Aorta (tissue), 5 donors: ENCODE results near the gene GPRC5D. TPM values are rescaled to one million over a fixed set of nuclear protein-coding genes. Genes with fewer than 3 reads are reported as not detected.
A peak's percentile ranks its signal among the peaks of the same experiment; 100 is the strongest.

Experiments
- ATAC-seq: fragments of 200-7000 bp; cut with Tn5 transposase; one replicate; pipeline ENCODE4 v1.9.1; 2022; ENCODE audit warnings: moderate library complexity; ENCODE audit not compliant: low FRiP score
- DNase-seq, 2 donors: peaks; one replicate each; pipeline ENCODE4 v3.0.0-alpha.2; 2020
- H3K27ac ChIP-seq, 2 donors: one replicate each; pipeline ENCODE4 v1.5.1; 2013; ENCODE audit warnings: low read length in 2 of 2, mild to moderate bottlenecking in 2 of 2, moderate library complexity in 2 of 2, control low read depth in 1 of 2, inconsistent platforms in 1 of 2, low read depth in 1 of 2
- H3K27me3 ChIP-seq, 2 donors: one replicate each; pipeline ENCODE4 v1.6.1; 2013; ENCODE audit warnings: control low read depth in 1 of 2, low read length in 1 of 2, mild to moderate bottlenecking in 1 of 2, moderate library complexity in 1 of 2; ENCODE audit not compliant: insufficient read depth in 2 of 2, control insufficient read depth in 1 of 2
- H3K36me3 ChIP-seq, 2 donors: one replicate each; pipeline ENCODE4 v1.6.1; 2013; ENCODE audit warnings: control low read depth in 1 of 2, low read length in 1 of 2, mild to moderate bottlenecking in 1 of 2; ENCODE audit not compliant: insufficient read depth in 2 of 2, control insufficient read depth in 1 of 2
- H3K4me1 ChIP-seq, 2 donors: one replicate each; pipeline ENCODE4 v1.6.1; 2013; ENCODE audit warnings: low read length in 2 of 2, control low read depth in 1 of 2, mild to moderate bottlenecking in 1 of 2, moderate library complexity in 1 of 2; ENCODE audit not compliant: insufficient read depth in 2 of 2, control insufficient read depth in 1 of 2
- H3K4me3 ChIP-seq, 2 donors: one replicate each; pipeline ENCODE4 v1.5.1; 2013; ENCODE audit warnings: low read length in 2 of 2, control low read depth in 1 of 2, mild to moderate bottlenecking in 1 of 2
- H3K9me3 ChIP-seq: one replicate; pipeline ENCODE4 v1.6.1; 2013; ENCODE audit warnings: mild to moderate bottlenecking, low read length; ENCODE audit not compliant: control insufficient read depth
- WGBS, 2 donors: extraction: QIAGEN DNeasy Blood & Tissue Kit; methylation state at CpG; one replicate each; pipeline ENCODE4 v1.1.7; 2013; 5-methylcytosine and 5-hydroxymethylcytosine counted together
- intact Hi-C, 2 donors: fragments of 100-400 bp; cut with DNase I; formaldehyde crosslinking; loops; one replicate each; pipeline versions ENCODE4 v1.14.2 to v1.15.0; 2022
- long read RNA-seq, 2 donors: library from polyadenylated mRNA; unstranded; transcript quantifications; one replicate each; pipeline ENCODE4 v2.0.0, GENCODE V29; 2020 to 2021
- polyA plus RNA-seq, 2 donors: library from polyadenylated mRNA; stranded (reverse); fragments of 200-250 nt; gene quantifications; one replicate each; pipeline ENCODE4 v1.2.3, GENCODE V29; 2013
- total RNA-seq, 2 donors: library from RNA; stranded (reverse); fragmentation: NEBNext Ultra II Directional; extraction: Animal tissue kit (Norgen Biotek cat#: 25700); gene quantifications; one replicate each; pipeline ENCODE4 v1.2.1, GENCODE V29; 2021
- donor health status: healthy with polysubstance abuse.
- donor health status: Bipolar disorder and iron deficiency.
- donor health status: DM: no; HTN: no; CAD: no.
- donor health status: DM: no; HTN: no; CAD: no.
- donor health status: DM: yes; HTN: yes; CAD: no.

Gene GPRC5D
- under 1 TPM in 1 of 2 donors, not detected in 1; 0.39 TPM for total RNA-seq
- not detected for polyA plus RNA-seq
- long read RNA-seq, donor 1, partial matches to known transcripts = 0 of 1 reads
- long read RNA-seq, donor 1, other reads (novel, unspliced or antisense) = 1 of 1 reads
- long read RNA-seq, donor 2, partial matches to known transcripts = 0 of 3 reads
- long read RNA-seq, donor 2, other reads (novel, unspliced or antisense) = 3 of 3 reads

GRCh38 chr12:12952036-12952435 lies at the start of gene GPRC5D:
Gene GPRC5D (minus strand): TSS chr12:12952170. CDS start chr12:12950384, 1,786 bp downstream.
- no peak for ATAC-seq
- H3K4me1 ChIP-seq = no peaks in the 10 kb centered on the region

GRCh38 chr12:13001775-13002040 lies 49.7 kb upstream of the GPRC5D start:
- Histone ChIP-seq H3K27ac (no peak overlapping the region), H3K9me3 (no peaks in the 10 kb centered on the region), H3K4me3 (peak overlapping the region; percentile 84 to 89), H3K36me3 (no peaks in the 10 kb centered on the region), H3K4me1 (no peaks in the 10 kb centered on the region), H3K27me3 (no peaks in the 10 kb centered on the region)
- ATAC-seq (no peak), DNase-seq (no peak)
- WGBS, 2 donors = 44 to 48% methylated on average over 16 of the region's 16 CpGs
- intact Hi-C loops = loop anchor here (2.0 to 5.0 kb wide), 5 partner anchors 41 to 211 kb away; partner anchors contain the start of genes FAM234B (in 1 of the 2) and GSG1 (in 1 of the 2)

More at GRCh38 chr12:12952036-12952435, at the start of gene GPRC5D:
- no peak for DNase-seq
- WGBS, 2 donors = 96 to 98% methylated on average over 6 of the region's 6 CpGs
- intact Hi-C loops = no loop called here
- H3K4me3 ChIP-seq = no peak within 1 kb of the TSS
- H3K27ac ChIP-seq = no peak within 1 kb of the TSS
- no peaks in the 10 kb centered on the region for H3K27me3 ChIP-seq
- no peaks in the 10 kb centered on the region for H3K36me3 ChIP-seq
- H3K9me3 ChIP-seq = no peaks in the 10 kb centered on the region

- WGBS, 2 donors = 0 to 1% methylated on average over 75 to 82 of the region's 82 CpGs
These were observed 49.2 kb upstream of the GPRC5D start for GRCh38 chr12:13000925-13001774.

GRCh38 chr12:13000616-13000924 lies 48.6 kb upstream of the GPRC5D start:
- WGBS, 2 donors = 0% methylated on average over 16 of the region's 16 CpGs
- DNase-seq = no peak
- Histone ChIP-seq H3K4me1 (peaks cover 0 to 1% of the 10 kb centered on the region in 2 donors), H3K27ac (peak overlapping the region; percentile 83 to 95), H3K9me3 (no peaks in the 10 kb centered on the region), H3K36me3 (no peaks in the 10 kb centered on the region), H3K4me3 (peak overlapping the region; percentile 84 to 89), H3K27me3 (no peaks in the 10 kb centered on the region)
- ATAC-seq = peak; percentile 63
- intact Hi-C loops = loop anchor here (2.0 to 5.0 kb wide), 5 partner anchors 42 to 212 kb away; partner anchors contain the start of genes FAM234B (in 1 of the 2) and GSG1 (in 1 of the 2)

More at GRCh38 chr12:13000925-13001774, 49.2 kb upstream of the GPRC5D start:
- Histone ChIP-seq H3K27me3 (no peaks in the 10 kb centered on the region), H3K4me1 (peaks cover 0 to 1% of the 10 kb centered on the region in 2 donors), H3K27ac (peak overlapping the region; percentile 83 to 95), H3K4me3 (peak overlapping the region; percentile 84 to 89), H3K36me3 (no peaks in the 10 kb centered on the region), H3K9me3 (no peaks in the 10 kb centered on the region)
- ATAC-seq (peak; percentile 56), DNase-seq (peak; percentile 77 to 89)
- intact Hi-C loops = loop anchor here (2.0 to 5.0 kb wide), 5 partner anchors 41 to 212 kb away; partner anchors contain the start of genes FAM234B (in 1 of the 2) and GSG1 (in 1 of the 2)

- H3K27me3 ChIP-seq = no peaks in the 10 kb centered on the region
- H3K9me3 ChIP-seq = no peaks in the 10 kb centered on the region
- H3K4me3 ChIP-seq = peak within 1 kb of the TSS; percentile 84 to 89
- ATAC-seq (peak; percentile 98), DNase-seq (peak; percentile 97 to 99)
- peaks cover 0 to 1% of the 10 kb centered on the region in 2 donors for H3K4me1 ChIP-seq
- intact Hi-C loops = loop anchor here (2.0 to 5.0 kb wide), 5 partner anchors 42 to 213 kb away; partner anchors contain the start of genes FAM234B (in 1 of the 2) and GSG1 (in 1 of the 2)
- 0 to 1% methylated on average over 37 to 69 of the region's 69 CpGs for WGBS, 2 donors
- H3K27ac ChIP-seq = peak within 1 kb of the TSS; percentile 83 to 95
- no peaks in the 10 kb centered on the region for H3K36me3 ChIP-seq
These were observed 48.1 kb upstream of the GPRC5D start, which contains the start of gene HEBP1 for GRCh38 chr12:12999959-13000615. Gene HEBP1 (minus strand): TSS chr12:13000265. CDS start chr12:13000114, 151 bp downstream.

GRCh38 chr12:12999271-12999958 lies 47.4 kb upstream of the GPRC5D start:
- Histone ChIP-seq H3K27me3 (no peaks in the 10 kb centered on the region), H3K27ac (peak overlapping the region in 1 of 2 donors; percentile 50), H3K36me3 (no peaks in the 10 kb centered on the region), H3K4me1 (peaks cover 0 to 1% of the 10 kb centered on the region in 2 donors), H3K4me3 (peak overlapping the region; percentile 72 to 78), H3K9me3 (no peaks in the 10 kb centered on the region)
- WGBS, 2 donors = 3 to 4% methylated on average over 22 of the region's 22 CpGs
- intact Hi-C loops = no loop called here
- DNase-seq (no peak), ATAC-seq (peak; percentile 31)

- Histone ChIP-seq H3K4me3 (no peak overlapping the region), H3K4me1 (peaks cover 0 to 1% of the 10 kb centered on the region in 2 donors), H3K27me3 (no peaks in the 10 kb centered on the region), H3K9me3 (no peaks in the 10 kb centered on the region), H3K36me3 (no peaks in the 10 kb centered on the region), H3K27ac (no peak overlapping the region)
- 82 to 84% methylated on average over 4 of the region's 4 CpGs for WGBS, 2 donors
- intact Hi-C loops = no loop called here
- DNase-seq = no peak
- no peak for ATAC-seq
These were observed 46.3 kb upstream of the GPRC5D start for GRCh38 chr12:12998248-12998647.

GRCh38 chr12:12997734-12998133 lies 45.8 kb upstream of the GPRC5D start:
- no peak overlapping the region for H3K4me3 ChIP-seq
- intact Hi-C loops = no loop called here
- H3K27ac ChIP-seq = no peak overlapping the region
- WGBS, 2 donors = 50 to 96% methylated on average over 2 of the region's 2 CpGs
- no peaks in the 10 kb centered on the region for H3K9me3 ChIP-seq
- no peaks in the 10 kb centered on the region for H3K27me3 ChIP-seq
- no peak for ATAC-seq
- no peaks in the 10 kb centered on the region for H3K36me3 ChIP-seq
- DNase-seq = no peak
- H3K4me1 ChIP-seq = peaks cover 0 to 1% of the 10 kb centered on the region in 2 donors
